Measurements from ENCODE around the gene PPP1R12B. TPM values are rescaled to one million over a fixed set of nuclear protein-coding genes. Genes with fewer than 3 reads are reported as not detected.
"Not testable (repeated sequence)": the region's sequence is repeated elsewhere in the genome, so short reads cannot be mapped to it uniquely, and the experiment has no call there.

Gene PPP1R12B
- total RNA-seq, 1 experiment from 2014 or later, result 17.0 TPM

DNA sequence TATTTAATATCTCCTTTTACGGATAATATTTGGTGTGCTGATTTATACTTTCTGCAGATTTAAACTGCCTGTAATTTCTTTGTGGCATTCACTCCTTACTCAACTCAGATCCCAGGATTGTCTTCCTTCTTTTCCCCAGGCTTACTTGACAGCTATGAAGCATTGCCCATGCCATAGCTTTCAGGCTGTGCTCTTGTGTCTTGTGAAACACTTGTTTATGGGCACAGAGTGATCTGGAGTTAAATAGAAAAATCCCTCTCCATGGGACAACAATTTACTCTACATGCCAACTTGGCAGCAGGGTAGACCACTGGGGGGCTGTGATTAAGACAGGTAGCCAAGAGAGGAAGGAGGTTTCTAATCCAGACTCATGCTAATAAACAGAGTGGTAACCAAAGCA lies 57.4 kb downstream of the PPP1R12B start:
- CTCF ChIA-PET, result no interaction called here
- BruUV-seq (replicated peaks), result no TSS peak
- POLR2A ChIA-PET (ENCODE audit: low non-redundant PET), result no interaction called here

GRCh38 chr1:202406896-202407295 lies 58.4 kb downstream of the PPP1R12B start:
- H3K27me3 ChIP-seq (replicated peaks; ENCODE audit: insufficient read depth, low read depth, low read length, poor library complexity); BruUV-seq (replicated peaks); DNase-seq (ENCODE audit: low spot score); H3K4me1 ChIP-seq (ENCODE audit: insufficient read depth, low read length, poor library complexity, severe bottlenecking); H3K9me3 ChIP-seq (ENCODE audit: low read depth, low read length, poor library complexity, severe bottlenecking); intact Hi-C loops (cut with micrococcal nuclease; ENCODE audit: unreplicated experiment); H3K36me3 ChIP-seq (ENCODE audit: insufficient read depth, low read length, poor library complexity, severe bottlenecking); H3K27ac ChIP-seq (ENCODE audit: low read depth, low read length, poor library complexity, severe bottlenecking); POLR2A ChIA-PET (ENCODE audit: low non-redundant PET); H3K4me3 ChIP-seq (ENCODE audit: low read depth, low read length, poor library complexity, severe bottlenecking); CTCF ChIA-PET: not testable (repeated sequence)

More for the DNA sequence above, 57.4 kb downstream of the PPP1R12B start:
- DNase-seq (ENCODE audit: low spot score), result no peak
- H3K4me1 ChIP-seq (ENCODE audit: insufficient read depth, low read length, poor library complexity, severe bottlenecking), result peaks cover 6% of the 10 kb centered on the region
- H3K9me3 ChIP-seq (ENCODE audit: low read depth, low read length, poor library complexity, severe bottlenecking), result no peaks in the 10 kb centered on the region
- no peaks in the 10 kb centered on the region for H3K36me3 ChIP-seq (ENCODE audit: insufficient read depth, low read length, poor library complexity, severe bottlenecking)
- TF ChIP-seq CTCF (conservative IDR thresholded peaks at IDR 0.05; ENCODE audit: low read depth, low read length) (no peak), EZH2 (IDR thresholded peaks at IDR 0.05; ENCODE audit: borderline replicate concordance, low read depth, low read length, poor library complexity, severe bottlenecking) (no peak)
- no peak overlapping the region for H3K4me3 ChIP-seq (ENCODE audit: low read depth, low read length, poor library complexity, severe bottlenecking)
- no peak overlapping the region for H3K27ac ChIP-seq (ENCODE audit: low read depth, low read length, poor library complexity, severe bottlenecking)
- no peaks in the 10 kb centered on the region for H3K27me3 ChIP-seq (replicated peaks; ENCODE audit: insufficient read depth, low read depth, low read length, poor library complexity)
- intact Hi-C loops (cut with micrococcal nuclease; ENCODE audit: unreplicated experiment), result no loop called here

DNA sequence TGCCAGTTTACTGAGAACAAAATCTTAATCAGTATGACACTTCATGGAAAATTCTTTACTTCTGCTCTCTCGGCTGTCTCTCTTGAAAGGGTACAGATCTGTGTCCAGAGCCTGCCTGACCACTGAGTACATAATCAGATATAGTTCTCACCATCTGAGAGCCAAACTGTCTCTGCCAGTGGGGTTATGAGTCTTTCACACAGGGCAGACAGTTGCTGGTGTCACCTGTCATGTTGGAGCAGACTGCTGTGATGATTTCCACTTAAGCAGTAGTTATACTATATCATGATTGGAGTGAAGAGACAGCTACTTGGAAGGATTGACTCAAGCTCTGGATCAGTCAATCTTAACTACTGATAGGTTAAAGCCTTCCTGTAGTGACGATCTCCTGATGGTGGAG lies 58.9 kb downstream of the PPP1R12B start:
- BruUV-seq (replicated peaks); intact Hi-C loops (cut with micrococcal nuclease; ENCODE audit: unreplicated experiment); CTCF ChIA-PET; H3K27me3 ChIP-seq (replicated peaks; ENCODE audit: insufficient read depth, low read depth, low read length, poor library complexity); H3K4me3 ChIP-seq (ENCODE audit: low read depth, low read length, poor library complexity, severe bottlenecking); H3K4me1 ChIP-seq (ENCODE audit: insufficient read depth, low read length, poor library complexity, severe bottlenecking); DNase-seq (ENCODE audit: low spot score); POLR2A ChIA-PET (ENCODE audit: low non-redundant PET); H3K36me3 ChIP-seq (ENCODE audit: insufficient read depth, low read length, poor library complexity, severe bottlenecking); H3K27ac ChIP-seq (ENCODE audit: low read depth, low read length, poor library complexity, severe bottlenecking); H3K9me3 ChIP-seq (ENCODE audit: low read depth, low read length, poor library complexity, severe bottlenecking): not testable (repeated sequence)

GRCh38 chr1:202410251-202410650 lies 61.8 kb downstream of the PPP1R12B start:
- DNase-seq (ENCODE audit: low spot score); H3K27ac ChIP-seq (ENCODE audit: low read depth, low read length, poor library complexity, severe bottlenecking); H3K9me3 ChIP-seq (ENCODE audit: low read depth, low read length, poor library complexity, severe bottlenecking); CTCF ChIA-PET; H3K36me3 ChIP-seq (ENCODE audit: insufficient read depth, low read length, poor library complexity, severe bottlenecking); BruUV-seq (replicated peaks); H3K4me1 ChIP-seq (ENCODE audit: insufficient read depth, low read length, poor library complexity, severe bottlenecking); POLR2A ChIA-PET (ENCODE audit: low non-redundant PET); intact Hi-C loops (cut with micrococcal nuclease; ENCODE audit: unreplicated experiment); H3K4me3 ChIP-seq (ENCODE audit: low read depth, low read length, poor library complexity, severe bottlenecking); H3K27me3 ChIP-seq (replicated peaks; ENCODE audit: insufficient read depth, low read depth, low read length, poor library complexity): not testable (repeated sequence)

- H3K4me1 ChIP-seq (ENCODE audit: insufficient read depth, low read length, poor library complexity, severe bottlenecking); DNase-seq (ENCODE audit: low spot score); CTCF ChIA-PET; intact Hi-C loops (cut with micrococcal nuclease; ENCODE audit: unreplicated experiment); H3K9me3 ChIP-seq (ENCODE audit: low read depth, low read length, poor library complexity, severe bottlenecking); H3K27me3 ChIP-seq (replicated peaks; ENCODE audit: insufficient read depth, low read depth, low read length, poor library complexity); POLR2A ChIA-PET (ENCODE audit: low non-redundant PET); H3K36me3 ChIP-seq (ENCODE audit: insufficient read depth, low read length, poor library complexity, severe bottlenecking); BruUV-seq (replicated peaks); H3K4me3 ChIP-seq (ENCODE audit: low read depth, low read length, poor library complexity, severe bottlenecking); H3K27ac ChIP-seq (ENCODE audit: low read depth, low read length, poor library complexity, severe bottlenecking): not testable (repeated sequence)
Measured at GRCh38 chr1:202410854-202411357, 62.4 kb downstream of the PPP1R12B start.

Data from A673 (cell line).